Loucy (cell line): ENCODE data around the gene KBTBD2.

Experiments
- CTCF ChIP-seq: fragments of 200-600 bp; sonication (generic); conservative IDR thresholded peaks from 2 replicates; pipeline ENCODE4 v1.5.1; 2014; ENCODE audit warnings: mild to moderate bottlenecking, antibody characterized with exemption, low read length
- EZH2phosphoT487 ChIP-seq: fragments of 200-600 bp; IDR thresholded peaks from 2 replicates; pipeline ENCODE4 v1.6.1; 2018; ENCODE audit warnings: antibody characterized with exemption, mild to moderate bottlenecking, moderate library complexity, borderline replicate concordance

GRCh38 chr7:32896564-32897347, 5.2 kb upstream of the KBTBD2 start:
- TF ChIP-seq CTCF (no peak), EZH2phosphoT487 (no peak)
